Fibroblast of lung (primary cell): ENCODE data around the gene CDC14B. TPM values are rescaled to one million over a fixed set of nuclear protein-coding genes. Genes with fewer than 3 reads are reported as not detected.
"Not testable (repeated sequence)": the region's sequence is repeated elsewhere in the genome, so short reads cannot be mapped to it uniquely, and the experiment has no call there.

Experiments used
- DNase-seq, 2 donors: peaks; one replicate each; pipeline versions ENCODE4 v3.0.0 to v3.0.0-alpha.2; 2010; ENCODE audit warnings: low read depth in 2 of 2
- H2AFZ ChIP-seq: 2 replicates; pipeline ENCODE4 v1.5.1; 2012; ENCODE audit warnings: low read length, control low read depth, inconsistent platforms
- H3K27ac ChIP-seq: 2 replicates; pipeline ENCODE4 v1.5.1; 2011; ENCODE audit warnings: low read length, control low read depth; ENCODE audit not compliant: insufficient read depth
- H3K27me3 ChIP-seq: 2 replicates; pipeline ENCODE4 v1.5.1; 2011; ENCODE audit warnings: mild to moderate bottlenecking, low read length; ENCODE audit not compliant: control insufficient read depth, insufficient read depth
- H3K36me3 ChIP-seq: 2 replicates; pipeline ENCODE4 v1.5.1; 2011; ENCODE audit warnings: low read length; ENCODE audit not compliant: control insufficient read depth, insufficient read depth
- H3K4me1 ChIP-seq: 2 replicates; pipeline ENCODE4 v1.5.1; 2011; ENCODE audit warnings: low read length; ENCODE audit not compliant: control insufficient read depth, insufficient read depth; ENCODE audit errors: extremely low read depth
- H3K4me2 ChIP-seq: 2 replicates; pipeline ENCODE4 v1.5.1; 2011; ENCODE audit warnings: low read length, control low read depth; ENCODE audit not compliant: insufficient read depth; ENCODE audit errors: extremely low read depth
- H3K4me3 ChIP-seq, 4 experiments: fragments of 200-600 bp in 1 of 4; sonication (generic) in 1 of 4; replicated peaks in 1 of 4; 2 replicates each; pipeline ENCODE4 v1.5.1; 2011 to 2016; ENCODE audit warnings: low read length in 4 of 4, low read depth in 3 of 4, mild to moderate bottlenecking in 3 of 4, control low read depth in 2 of 4, inconsistent platforms in 1 of 4, mixed read lengths in 1 of 4; ENCODE audit not compliant: insufficient read depth in 1 of 4; ENCODE audit errors: control extremely low read depth in 1 of 4
- H3K79me2 ChIP-seq: 2 replicates; pipeline ENCODE4 v1.5.1; 2012; ENCODE audit warnings: mild to moderate bottlenecking, low read length, inconsistent platforms; ENCODE audit not compliant: control insufficient read depth, insufficient read depth
- H3K9ac ChIP-seq: 2 replicates; pipeline ENCODE4 v1.5.1; 2011; ENCODE audit warnings: mild to moderate bottlenecking, low read length, control low read depth; ENCODE audit not compliant: insufficient read depth
- H3K9me3 ChIP-seq: 2 replicates; pipeline ENCODE4 v1.5.1; 2012; ENCODE audit warnings: low read depth, low read length; ENCODE audit not compliant: control insufficient read depth, insufficient read depth
- H4K20me1 ChIP-seq: 2 replicates; pipeline ENCODE4 v1.5.1; 2011; ENCODE audit warnings: low read length; ENCODE audit not compliant: control insufficient read depth, insufficient read depth; ENCODE audit errors: extremely low read depth
- CTCF ChIP-seq, 2 donors: IDR thresholded peaks in 1 of 2; conservative IDR thresholded peaks in 1 of 2; 1 replicate in 1 of 2; 2 replicates in 1 of 2; pipeline ENCODE4 v1.5.1; 2011 to 2012; ENCODE audit warnings: low read length in 2 of 2, control low read depth in 1 of 2, inconsistent platforms in 1 of 2, low read depth in 1 of 2, mild to moderate bottlenecking in 1 of 2
- EZH2 ChIP-seq: IDR thresholded peaks from 2 replicates; pipeline ENCODE4 v1.5.1; 2012; ENCODE audit warnings: low read length, control low read depth, mild to moderate bottlenecking; ENCODE audit errors: missing control alignments
- polyA plus RNA-seq, 2 donors: library from polyadenylated mRNA; depleted of rRNA in 1 of 2; stranded (reverse) in 1 of 2; unstranded in 1 of 2; fragments of >200 nt; gene quantifications; 2 replicates each; pipeline ENCODE4 v1.2.1, GENCODE V29; 2011 to 2012; ENCODE audit warnings: missing spikeins in 1 of 2
- total RNA-seq: library from RNA; depleted of rRNA; stranded (reverse); fragments of >200 nt; gene quantifications from 2 replicates; pipeline ENCODE4 v1.2.1, GENCODE V29; 2014

CDC14B gene
- total and polyA plus RNA-seq, 2 donors (not counting 1 experiment from before 2014, with no cell fraction given), result 38.0 to 68.5 TPM

- no peaks in the 10 kb centered on the region for H3K9me3 ChIP-seq
- no peak for TF ChIP-seq EZH2
- no peak for TF ChIP-seq CTCF (conservative IDR thresholded peaks at IDR 0.05 in 1 of 2, IDR thresholded peaks at IDR 0.05 in 1 of 2; ENCODE audit: low read depth in 1 of 2, low read length in 2 of 2)
- peaks cover 2% of the 10 kb centered on the region for H3K36me3 ChIP-seq
- H3K27ac ChIP-seq, result peak overlapping the region; percentile 15
- peak in 1 of 2 donors; percentile 35 for DNase-seq
- no peak overlapping the region for H3K9ac ChIP-seq
- H2AFZ ChIP-seq, result no peak overlapping the region
- H3K4me3 ChIP-seq, result no peak overlapping the region
- peak overlapping the region; percentile 68 for H3K4me2 ChIP-seq
- H4K20me1 ChIP-seq, result no peaks in the 10 kb centered on the region
- H3K79me2 ChIP-seq, result no peaks in the 10 kb centered on the region
- no peaks in the 10 kb centered on the region for H3K27me3 ChIP-seq
- H3K4me1 ChIP-seq, result peaks cover 2% of the 10 kb centered on the region
Measured at GRCh38 chr9:96638606-96639364, 19.1 kb upstream of the CDC14B start.

GRCh38 chr9:96636368-96636767 is 16.7 kb upstream of the CDC14B start:
- no peaks in the 10 kb centered on the region for H3K79me2 ChIP-seq
- H3K4me2 ChIP-seq, result no peak overlapping the region
- H2AFZ ChIP-seq, result no peak overlapping the region
- no peaks in the 10 kb centered on the region for H4K20me1 ChIP-seq
- H3K36me3 ChIP-seq, result no peaks in the 10 kb centered on the region
- H3K4me1 ChIP-seq, result peaks cover 2% of the 10 kb centered on the region
- H3K9me3 ChIP-seq, result no peaks in the 10 kb centered on the region
- no peak overlapping the region for H3K4me3 ChIP-seq
- H3K27me3 ChIP-seq, result no peaks in the 10 kb centered on the region
- DNase-seq, result no peak
- TF ChIP-seq EZH2 (no peak), CTCF (conservative IDR thresholded peaks at IDR 0.05 in 1 of 2, IDR thresholded peaks at IDR 0.05 in 1 of 2; ENCODE audit: low read depth in 1 of 2, low read length in 2 of 2) (no peak)
- no peak overlapping the region for H3K9ac ChIP-seq
- H3K27ac ChIP-seq, result no peak overlapping the region

DNA sequence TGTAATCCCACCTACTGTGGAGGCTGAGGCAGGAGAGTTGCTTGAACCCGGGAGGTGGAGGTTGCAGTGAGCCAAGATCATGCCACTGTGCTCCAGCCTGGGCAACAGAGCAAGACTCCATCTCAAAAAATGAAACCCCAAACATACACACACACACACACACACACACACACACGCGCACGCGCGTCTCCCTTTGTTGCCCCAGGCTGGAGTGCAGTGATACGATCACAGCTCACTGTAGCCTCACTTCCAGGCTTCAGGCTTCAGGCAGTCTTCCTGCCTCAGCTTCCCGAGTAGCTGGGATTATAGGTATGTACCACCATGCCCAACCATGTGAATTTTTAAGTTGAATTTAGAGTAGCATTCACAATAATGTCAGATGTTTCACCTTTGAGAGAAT is 13.9 kb upstream of the CDC14B start:
- not testable (repeated sequence) for H3K4me1 ChIP-seq, H3K9ac ChIP-seq, H3K36me3 ChIP-seq, H3K27me3 ChIP-seq, H3K9me3 ChIP-seq, H4K20me1 ChIP-seq, H2AFZ ChIP-seq, H3K4me3 ChIP-seq, H3K79me2 ChIP-seq, H3K4me2 ChIP-seq, DNase-seq, H3K27ac ChIP-seq
